HG03196 (cell line): ENCODE results near the gene TCF12.
A peak's percentile ranks its signal among the peaks of the same experiment; 100 is the strongest.

Source experiments
- ATAC-seq: cut with Tn5 transposase; IDR thresholded peaks from one replicate; pipeline ENCODE4 v1.9.1; 2021; ENCODE audit not compliant: unreplicated experiment

The TCF12 gene

DNA sequence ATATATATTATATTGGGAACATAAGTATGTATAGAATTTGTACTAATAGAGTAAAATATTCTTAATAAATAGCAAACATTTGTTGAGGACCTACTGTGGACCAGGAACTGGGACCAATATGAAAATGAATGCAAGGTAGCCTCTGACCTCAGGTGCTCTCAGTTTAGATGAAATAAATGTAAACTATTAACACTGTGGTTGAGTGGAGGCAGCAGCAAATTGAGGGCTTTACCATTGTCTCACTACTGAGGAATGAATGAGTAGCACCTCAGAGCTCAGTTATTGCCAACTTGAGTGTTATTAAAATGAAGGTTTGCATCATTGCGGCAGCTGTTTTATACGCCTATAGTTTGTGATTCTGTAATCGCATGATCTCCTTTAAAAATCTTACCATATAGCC lies 366.9 kb downstream of the TCF12 start:
- peak; percentile 41 for ATAC-seq

GRCh38 chr15:57286446-57287122 lies 368.1 kb downstream of the TCF12 start:
- no peak for ATAC-seq

DNA sequence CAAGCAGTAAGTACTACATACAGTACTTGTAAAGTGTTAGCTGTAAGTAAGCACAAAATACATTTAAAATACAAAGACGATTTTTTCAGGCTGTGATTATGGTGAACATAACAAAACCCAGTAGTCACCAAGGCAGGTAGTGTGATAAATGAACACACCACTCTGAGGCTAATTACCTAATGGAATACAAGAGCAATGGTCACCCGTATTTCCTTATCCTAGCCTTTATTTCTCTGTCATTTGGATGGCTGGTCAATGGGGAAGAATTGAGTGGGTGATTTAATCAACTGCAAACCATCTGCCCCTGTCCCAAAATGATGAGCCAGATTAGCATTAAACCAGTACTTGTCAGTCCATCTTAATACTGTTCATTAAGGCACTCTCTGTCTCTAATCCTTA lies 368.7 kb downstream of the TCF12 start:
- ATAC-seq: no peak

GRCh38 chr15:57288926-57289580 lies 370.6 kb downstream of the TCF12 start:
- no peak for ATAC-seq

GRCh38 chr15:57290187-57290586 lies 371.7 kb downstream of the TCF12 start:
- ATAC-seq: no peak

- no peak for ATAC-seq
Observed at GRCh38 chr15:57290826-57291225, 372.4 kb downstream of the TCF12 start.

DNA sequence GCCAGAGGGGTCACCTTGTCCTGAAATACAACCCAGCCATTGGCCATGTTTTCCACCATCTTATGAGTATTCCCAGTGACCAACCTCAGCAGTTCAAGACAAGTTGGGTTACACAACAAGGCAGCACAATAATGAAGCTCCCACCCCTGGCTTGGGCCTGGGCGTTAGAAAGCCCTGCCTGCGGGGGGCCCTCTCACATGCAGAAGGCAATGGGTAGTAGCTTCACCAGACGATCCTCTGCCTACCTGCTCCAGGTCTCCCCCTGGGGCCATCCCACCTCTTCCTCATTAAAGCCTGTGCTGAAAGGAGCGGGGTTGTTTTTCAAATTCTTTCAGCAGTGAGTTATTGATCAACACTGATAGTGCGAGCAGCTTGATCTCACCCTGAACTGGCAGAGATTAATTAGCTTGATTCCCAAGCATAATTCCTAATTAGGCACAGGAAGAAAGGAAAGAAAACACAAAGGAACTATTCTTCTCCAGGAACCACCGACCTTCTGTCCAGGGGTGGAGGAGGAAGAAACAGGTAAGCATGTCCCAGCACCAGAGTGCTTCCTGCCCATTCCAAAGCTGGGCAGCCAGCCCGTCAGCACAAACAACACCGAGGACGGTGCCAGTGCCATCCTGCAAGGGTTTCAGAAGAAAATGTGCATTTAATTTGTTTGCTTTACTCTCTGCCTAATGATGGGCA lies 378.2 kb downstream of the TCF12 start:
- ATAC-seq: no peak

DNA sequence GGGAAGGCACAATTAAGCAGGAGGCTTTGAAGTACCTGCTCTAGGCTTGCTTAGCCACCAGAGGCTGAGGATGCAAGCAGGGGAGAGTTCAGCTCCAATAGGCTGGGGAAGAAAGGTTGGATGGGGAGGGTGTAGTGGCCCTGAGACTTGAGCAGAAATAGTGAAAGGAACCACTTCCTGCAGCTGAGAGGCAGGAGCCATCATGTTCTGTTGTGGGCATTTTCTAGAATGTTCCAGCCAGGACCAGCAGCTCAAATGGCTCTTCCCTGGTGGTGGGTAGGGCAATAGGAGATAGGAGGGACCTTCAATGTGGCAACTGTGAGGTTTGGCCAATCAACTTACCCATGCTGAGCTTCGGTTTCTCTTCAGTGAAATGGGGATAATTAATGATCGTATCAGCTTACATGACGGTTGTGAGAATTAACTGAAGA lies 378.7 kb downstream of the TCF12 start:
- ATAC-seq: no peak

GRCh38 chr15:57297630-57298029 lies 379.2 kb downstream of the TCF12 start:
- no peak for ATAC-seq

- no peak for ATAC-seq
Observed at GRCh38 chr15:57298204-57298603, 379.8 kb downstream of the TCF12 start.

- no peak for ATAC-seq
Observed at GRCh38 chr15:57298843-57299550, 380.6 kb downstream of the TCF12 start.

- no peak for ATAC-seq
Observed at GRCh38 chr15:57301307-57301706, 382.9 kb downstream of the TCF12 start.

GRCh38 chr15:57302640-57303257 lies 384.3 kb downstream of the TCF12 start:
- ATAC-seq: no peak

DNA sequence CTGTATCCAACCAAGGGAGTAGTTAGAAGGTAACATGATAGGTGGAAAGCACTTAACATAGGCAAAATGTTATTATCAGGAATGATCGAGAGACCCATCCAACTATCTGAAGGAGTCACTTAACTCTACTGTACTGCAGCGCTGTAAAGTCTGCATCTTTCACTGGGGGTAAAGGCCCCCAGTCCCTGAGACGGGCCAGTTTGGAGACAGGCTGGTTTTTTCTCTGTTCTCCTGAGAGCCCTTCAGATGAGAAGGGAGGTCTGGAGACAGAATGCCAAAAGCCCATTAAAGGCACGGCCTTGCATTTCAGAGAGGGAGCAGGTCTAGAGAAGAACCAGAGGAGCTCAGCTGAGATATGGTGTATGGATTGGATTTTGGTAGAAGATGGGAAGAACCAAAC lies 386.6 kb downstream of the TCF12 start:
- ATAC-seq: no peak

DNA sequence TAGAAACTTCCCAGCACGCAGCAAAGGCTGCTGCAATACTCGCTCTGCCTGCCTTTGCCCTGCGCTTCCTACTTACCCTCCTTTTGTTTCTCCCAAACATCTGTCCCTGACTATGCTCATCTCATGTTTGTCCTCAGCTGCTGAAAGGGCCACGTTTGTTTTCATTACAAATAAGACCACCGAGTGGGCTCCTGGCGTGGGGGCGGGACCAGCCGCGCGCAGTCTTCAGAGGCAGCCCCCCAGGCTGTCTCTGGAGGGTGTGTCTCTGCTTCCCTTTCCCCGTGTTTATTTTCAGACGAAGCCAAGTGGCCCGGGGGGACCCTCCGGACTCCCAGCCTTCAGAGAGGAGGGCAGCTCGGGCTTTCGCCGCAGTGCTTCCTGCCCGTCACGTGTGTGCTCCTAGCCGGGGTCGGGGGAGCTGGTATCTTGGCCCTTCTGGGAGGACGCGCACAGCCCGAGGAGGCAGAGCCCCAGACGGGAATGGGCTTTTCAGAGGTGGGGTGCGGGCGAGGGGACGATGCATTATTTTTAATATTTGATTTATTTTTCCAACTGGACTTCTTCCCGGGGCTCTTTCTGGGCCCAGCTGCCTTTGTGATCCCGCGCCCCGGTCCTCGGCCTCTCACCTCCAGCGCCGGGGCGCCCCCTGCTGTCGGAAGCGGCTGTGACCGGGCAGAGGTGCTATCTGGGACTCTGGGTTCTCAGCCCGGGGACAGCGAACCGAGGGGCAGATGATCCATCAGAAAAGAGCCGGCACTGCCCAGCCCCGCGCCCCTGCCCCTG lies 387.9 kb downstream of the TCF12 start:
- peak; percentile 58 for ATAC-seq

DNA sequence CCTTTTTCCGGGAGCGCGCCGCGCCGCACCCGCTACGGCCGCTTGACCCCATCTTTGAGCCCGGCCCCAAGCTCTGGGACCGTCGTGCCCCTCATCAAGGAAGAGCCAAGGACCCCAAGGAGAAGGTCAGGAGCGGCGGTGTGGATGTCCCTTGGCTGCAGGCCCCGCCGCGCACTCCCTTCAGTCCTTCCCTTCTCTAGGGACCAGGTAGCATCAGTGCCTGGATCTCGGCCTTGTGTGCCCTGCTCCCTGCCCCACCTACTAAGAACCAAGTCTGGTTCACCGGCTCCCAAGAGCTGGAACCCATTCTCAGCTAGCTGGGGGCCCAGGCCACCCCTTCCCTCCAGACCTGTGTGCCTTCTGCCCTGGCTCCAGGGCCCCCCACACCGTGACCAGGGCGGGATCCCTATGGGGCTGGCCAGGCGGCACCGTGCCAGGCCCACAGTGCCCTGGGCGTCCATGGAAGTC lies 388.5 kb downstream of the TCF12 start:
- ATAC-seq: no peak

DNA sequence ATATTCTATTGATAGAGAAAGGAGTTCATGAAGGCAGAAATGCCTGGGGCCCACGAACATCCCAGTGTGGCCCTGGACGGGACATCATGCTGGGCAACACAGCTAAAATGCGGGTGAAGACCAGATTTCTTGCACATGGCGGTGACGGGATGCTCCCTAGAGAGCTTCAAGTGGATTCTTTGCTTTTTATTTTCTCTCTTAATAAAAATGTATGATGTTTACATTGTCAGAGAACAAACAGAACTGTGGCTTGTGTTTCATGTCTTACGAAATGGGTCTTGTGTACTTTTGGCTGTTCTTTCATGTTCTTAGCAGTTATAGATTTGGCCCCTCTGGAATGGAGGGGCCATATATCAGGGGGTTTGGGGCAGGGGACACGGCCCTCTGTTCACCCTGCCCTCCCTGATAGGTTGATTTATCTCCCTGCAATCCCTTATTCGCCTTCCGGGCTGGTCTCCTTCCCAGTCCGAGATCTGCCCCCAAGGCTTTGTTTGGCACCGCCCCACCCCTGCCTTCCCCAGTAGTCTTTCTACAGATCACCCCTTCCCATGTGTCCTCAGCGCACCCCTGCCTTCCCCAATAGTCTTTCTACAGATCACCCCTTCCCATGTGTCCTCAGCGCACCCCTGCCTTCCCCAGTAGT lies 389.2 kb downstream of the TCF12 start:
- ATAC-seq: no peak

DNA sequence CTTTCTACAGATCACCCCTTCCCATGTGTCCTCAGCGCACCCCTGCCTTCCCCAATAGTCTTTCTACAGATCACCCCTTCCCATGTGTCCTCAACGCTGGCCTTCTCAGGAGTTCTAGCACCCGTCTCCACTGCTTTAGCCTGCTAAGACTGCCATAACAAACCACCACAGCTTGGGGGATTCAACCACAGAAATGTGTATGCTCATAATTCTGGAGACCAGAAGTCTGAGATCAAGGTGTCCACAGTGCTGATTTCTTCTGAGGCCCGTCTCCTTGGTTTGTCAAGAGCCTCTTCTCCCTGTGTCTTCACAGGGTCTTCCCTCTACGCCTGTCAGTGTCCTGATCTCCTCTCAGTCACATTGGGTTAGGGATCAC lies 389.7 kb downstream of the TCF12 start:
- no peak for ATAC-seq

DNA sequence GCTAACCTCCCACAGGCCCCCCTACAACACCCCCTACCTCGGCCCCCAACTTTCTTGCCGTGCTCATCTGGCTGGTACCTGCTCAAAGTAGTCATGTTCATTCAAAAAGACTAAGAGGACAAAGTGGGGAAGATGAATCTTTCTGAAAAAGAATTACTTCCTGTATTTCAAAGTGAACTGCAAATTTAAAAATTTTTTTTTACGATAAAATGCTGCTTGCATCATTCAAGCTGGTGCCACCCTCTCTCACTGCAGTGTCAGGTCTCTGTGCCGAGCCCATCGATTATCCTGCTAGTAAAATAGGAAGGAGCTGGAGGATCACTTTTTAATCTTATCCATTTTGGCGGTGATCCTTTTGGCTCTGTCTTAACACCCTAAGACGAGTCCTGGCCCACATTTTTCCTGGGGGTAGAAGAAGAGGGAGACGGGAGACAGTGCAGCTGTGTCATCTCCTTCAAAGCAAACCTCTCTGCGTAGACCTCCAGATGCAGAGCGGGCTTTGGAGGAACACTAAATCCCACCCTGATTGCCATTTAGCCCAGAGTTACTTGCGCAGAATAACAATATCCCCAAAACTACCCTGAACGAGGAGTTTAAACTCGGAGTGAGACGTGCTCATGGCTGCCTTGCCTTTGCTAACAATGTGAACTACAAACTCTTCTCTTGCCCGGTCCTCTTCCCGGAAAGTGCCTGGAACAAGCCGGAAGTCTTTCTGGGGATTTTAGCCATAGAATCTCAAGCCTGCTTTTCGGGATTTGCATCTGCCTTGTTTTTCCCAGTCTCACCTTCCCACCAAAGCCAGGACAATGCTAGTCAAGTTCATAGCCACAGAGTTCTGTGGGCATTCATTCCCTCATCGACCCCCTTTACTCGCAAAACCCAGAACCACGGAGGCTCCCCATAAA lies 391.7 kb downstream of the TCF12 start:
- ATAC-seq: no peak
